SKM-1 treated with dmso at 0.1 percent for 144 hours (cell line): ENCODE measurements around the gene RCN2.
A peak's percentile ranks its signal among the peaks of the same experiment; 100 is the strongest.
"Not testable (repeated sequence)": the region's sequence is repeated elsewhere in the genome, so short reads cannot be mapped to it uniquely, and the experiment has no call there.

Source experiments
- DNase-seq: peaks from one replicate; lab custom pipeline; 2025; ENCODE audit not compliant: unreplicated experiment; lab: John Stamatoyannopoulos, UW

Gene RCN2, protein sequence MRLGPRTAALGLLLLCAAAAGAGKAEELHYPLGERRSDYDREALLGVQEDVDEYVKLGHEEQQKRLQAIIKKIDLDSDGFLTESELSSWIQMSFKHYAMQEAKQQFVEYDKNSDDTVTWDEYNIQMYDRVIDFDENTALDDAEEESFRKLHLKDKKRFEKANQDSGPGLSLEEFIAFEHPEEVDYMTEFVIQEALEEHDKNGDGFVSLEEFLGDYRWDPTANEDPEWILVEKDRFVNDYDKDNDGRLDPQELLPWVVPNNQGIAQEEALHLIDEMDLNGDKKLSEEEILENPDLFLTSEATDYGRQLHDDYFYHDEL

DNA sequence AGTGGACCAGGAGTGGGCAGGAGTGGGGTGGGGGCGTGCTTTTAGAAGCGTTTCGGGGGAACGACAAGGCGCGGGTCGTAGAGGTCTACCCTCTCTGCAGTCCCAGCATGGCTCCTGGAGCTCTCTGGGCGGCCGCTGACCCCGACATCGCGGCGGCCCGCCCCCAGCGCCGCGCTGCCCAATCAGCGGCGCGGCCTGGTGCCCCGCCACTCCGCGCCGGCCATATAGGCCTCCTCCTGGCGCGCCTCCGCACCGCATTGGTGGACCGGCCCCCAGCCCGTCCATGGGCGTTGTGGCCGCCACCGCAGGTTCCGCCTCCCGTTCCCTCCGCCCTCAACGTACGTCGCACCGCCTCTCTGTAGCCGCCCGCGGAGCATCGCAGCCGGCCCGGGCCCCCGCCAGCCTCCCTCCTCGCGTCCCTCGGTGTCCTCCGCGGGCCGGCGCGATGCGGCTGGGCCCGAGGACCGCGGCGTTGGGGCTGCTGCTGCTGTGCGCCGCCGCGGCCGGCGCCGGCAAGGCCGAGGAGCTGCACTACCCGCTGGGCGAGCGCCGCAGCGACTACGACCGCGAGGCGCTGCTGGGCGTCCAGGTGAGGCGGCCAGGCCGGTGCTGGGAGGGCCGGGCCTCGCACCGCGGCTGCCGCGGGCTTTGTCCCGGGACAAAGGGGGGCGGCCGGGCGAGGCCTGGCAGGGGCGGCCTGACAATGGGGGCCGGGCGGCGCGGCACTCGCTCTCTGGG is at the start of gene RCN2:
RCN2 (plus strand) TSS at position 353 of the 738 bp plus-strand sequence; CDS start at position 446, 93 bp downstream.
- DNase-seq = peak; percentile 94

DNA sequence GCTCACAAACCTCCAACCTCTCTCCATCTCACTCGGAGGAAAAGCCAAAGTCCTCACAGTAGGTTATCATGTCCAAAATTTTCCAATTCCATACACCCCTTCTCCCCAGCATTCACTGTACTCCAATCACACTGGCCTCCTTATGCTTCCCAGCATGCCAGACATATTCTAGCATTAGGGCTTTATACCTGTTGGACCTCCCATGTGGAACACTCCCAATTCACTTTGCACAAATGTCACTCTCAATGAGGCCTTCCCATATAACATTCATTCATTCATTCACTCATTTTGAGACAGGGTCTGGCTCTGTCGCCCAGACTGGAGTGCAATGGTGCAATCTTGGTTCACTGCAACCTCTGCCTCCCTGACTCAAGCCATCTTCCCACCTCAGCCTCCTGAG is 46.3 kb upstream of the RCN2 start:
- no peak for DNase-seq

DNA sequence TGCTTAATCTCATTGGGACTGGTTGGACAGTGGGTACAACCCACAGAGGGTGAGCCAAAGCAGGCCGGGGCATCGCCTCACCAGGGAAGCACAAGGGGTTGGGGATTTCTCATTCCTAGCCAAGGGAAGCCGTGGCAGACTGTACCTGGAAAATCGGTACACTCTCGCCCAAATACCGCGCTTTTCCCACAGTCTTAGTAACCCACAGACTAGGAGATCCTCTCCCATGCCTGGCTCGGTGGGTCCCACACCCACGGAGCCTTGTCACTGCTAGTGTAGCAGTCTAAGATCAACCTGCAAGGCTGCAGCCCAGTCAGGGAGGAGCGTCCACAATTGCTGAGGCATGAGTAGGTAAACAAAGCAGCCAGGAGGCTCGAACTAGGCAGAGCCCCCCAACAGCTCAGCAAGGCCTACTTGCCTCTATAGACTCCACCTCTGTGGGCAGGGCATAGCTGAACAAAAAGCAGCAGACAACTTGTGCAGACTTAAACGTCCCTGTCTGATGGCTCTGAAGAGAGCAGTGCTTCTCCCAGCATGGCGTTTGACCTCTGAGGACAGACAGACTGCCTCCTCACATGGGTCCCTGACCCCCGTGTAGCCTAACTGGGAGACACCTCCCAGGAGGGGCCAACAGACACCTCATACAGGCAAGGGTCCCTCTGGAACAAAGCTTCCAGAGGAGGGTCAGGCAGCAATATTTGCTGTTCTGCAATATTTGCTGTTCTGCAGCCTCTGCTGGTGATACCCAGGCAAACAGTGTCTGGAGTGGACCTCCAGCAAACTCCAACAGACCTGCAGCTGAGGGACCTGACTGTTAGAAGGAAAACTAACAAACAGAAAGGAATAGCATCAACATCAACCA is 44.0 kb upstream of the RCN2 start:
- DNase-seq = not testable (repeated sequence)

DNA sequence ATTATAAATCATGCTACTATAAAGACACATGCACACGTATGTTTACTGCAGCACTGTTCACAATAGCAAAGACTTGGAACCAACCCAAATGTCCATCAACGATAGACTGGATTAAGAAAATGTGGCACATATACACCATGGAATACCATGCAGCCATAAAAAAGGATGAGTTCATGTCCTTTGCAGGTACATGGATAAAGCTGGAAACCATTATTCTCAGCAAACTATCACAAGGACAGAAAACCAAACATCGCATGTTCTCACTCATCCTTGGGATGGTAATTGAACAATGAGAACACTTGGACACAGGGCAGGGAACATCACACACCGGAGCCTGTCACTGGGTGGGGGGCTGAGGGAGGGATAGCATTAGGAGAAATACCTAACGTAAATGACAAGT is 38.7 kb upstream of the RCN2 start:
- DNase-seq = not testable (repeated sequence)

DNA sequence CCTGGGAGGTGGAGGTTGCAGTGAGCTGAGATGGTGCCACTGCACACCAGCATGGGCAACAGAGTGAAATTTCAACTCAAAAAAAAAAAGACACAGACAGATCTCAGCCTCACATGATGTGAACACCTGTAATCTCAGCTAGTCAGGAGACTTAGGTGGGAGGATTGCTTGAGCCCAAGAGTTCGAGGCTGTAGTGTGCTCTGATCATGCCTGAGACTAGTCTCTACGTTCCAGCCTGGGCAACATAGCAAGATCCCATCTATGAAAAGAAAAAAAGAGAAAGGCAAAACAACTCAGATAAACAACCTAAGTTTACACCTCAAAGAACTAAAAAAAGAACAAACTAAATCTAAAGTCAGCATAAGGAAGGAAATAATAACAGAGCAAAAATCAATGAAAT is 37.4 kb upstream of the RCN2 start:
- DNase-seq = no peak

DNA sequence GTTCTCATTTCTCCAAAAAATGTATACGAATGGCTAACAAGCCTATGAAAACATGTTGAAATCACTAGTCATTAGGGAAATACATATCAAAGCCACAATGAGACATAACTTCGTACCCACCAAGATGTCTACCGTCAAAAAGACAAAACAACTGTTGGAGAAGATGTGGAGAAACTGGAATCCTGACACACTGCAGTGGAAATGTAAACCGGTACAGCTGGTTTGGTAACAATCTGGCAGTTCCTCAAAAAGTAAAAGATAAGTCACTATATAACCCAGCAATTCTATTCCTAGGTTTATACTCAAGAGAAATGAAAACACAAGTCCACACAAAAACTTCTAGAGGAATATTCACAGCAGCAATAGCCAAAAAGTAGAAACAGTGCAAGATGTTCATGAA is 33.4 kb upstream of the RCN2 start:
- DNase-seq = no peak

DNA sequence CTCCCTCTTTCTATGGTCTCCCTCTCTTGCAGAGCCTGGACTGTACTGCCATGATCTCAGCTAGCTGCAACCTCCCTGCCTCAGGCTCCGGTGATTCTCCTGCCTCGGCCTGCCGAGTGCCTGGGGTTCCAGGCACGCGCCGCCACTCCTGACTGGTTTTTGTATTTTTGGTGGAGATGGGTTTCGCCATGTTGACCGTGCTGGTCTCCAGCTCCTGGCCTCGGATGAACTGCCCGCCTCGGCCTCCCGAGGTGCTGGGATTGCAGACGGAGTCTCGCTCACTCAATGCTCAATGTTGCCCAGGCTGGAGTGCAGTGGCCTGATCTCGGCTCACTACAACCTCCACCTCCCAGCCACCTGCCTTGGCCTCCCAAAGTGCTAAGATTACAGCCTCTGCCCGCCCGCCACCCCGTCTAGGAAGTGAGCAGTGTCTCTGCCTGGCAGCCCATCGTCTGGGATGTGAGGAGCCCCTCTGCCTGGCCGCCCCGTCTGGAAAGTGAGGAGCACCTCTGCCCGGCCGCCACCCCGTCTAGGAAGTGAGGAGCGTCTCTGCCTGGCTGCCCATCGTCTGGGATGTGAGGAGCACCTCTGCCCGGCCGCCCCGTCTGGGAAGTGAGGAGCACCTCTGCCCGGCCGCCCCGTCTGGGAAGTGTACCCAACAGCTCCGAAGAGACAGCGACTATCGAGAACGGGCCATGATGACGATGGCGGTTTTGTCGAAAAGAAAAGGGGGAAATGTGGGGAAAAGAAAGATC is 32.2 kb upstream of the RCN2 start:
- not testable (repeated sequence) for DNase-seq

DNA sequence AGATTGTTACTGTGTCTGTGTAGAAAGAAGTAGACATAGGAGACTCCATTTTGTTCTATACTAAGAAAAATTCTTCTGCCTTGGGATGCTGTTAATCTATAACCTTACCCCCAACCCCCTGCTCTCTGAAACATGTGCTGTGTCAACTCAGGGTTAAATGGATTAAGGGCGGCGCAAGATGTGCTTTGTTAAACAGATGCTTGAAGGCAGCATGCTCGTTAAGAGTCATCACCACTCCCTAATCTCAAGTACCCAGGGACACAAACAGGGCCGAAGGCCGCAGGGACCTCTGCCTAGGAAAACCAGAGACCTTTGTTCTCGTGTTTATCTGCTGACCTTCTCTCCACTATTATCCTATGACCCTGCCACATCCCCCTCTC is 31.6 kb upstream of the RCN2 start:
- DNase-seq = not testable (repeated sequence)

DNA sequence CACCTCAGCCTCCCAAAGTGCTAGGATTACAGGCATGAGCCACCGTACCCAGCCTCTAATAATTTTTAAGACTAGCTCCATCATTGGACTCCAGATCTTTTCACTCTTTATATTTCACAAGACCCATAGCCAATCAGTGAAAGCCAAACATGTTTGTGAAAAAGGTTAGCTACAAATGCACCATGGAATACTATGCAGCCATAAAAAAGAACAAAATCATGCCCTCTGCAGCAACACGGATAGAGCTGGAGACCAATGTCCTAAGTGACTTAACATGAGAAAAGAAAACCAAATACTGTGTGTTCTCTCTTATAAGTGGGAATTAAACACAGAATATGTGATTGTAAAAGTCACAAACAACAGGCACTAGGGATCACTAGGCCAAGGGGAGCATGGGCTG is 29.6 kb upstream of the RCN2 start:
- no peak for DNase-seq

DNA sequence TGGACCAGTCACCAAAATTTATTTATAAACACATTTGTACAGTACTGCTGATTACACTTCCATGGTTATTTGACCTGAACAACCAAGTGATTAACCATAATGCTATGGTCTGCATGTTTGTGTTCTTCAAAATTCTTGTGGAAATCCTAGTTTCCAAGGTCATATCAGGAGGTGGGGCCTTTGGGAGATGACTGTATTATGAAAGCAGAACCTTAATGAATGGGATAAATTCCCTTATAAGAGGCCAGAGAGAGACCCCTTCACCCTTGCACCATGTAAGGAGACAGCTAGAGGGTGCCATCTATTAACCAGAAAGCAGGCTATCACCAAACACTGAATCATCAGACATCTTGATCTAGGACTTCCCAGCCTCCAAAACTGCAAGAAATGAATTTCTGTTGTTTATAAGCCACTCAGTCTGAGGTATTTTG is 28.3 kb upstream of the RCN2 start:
- peak; percentile 8 for DNase-seq

DNA sequence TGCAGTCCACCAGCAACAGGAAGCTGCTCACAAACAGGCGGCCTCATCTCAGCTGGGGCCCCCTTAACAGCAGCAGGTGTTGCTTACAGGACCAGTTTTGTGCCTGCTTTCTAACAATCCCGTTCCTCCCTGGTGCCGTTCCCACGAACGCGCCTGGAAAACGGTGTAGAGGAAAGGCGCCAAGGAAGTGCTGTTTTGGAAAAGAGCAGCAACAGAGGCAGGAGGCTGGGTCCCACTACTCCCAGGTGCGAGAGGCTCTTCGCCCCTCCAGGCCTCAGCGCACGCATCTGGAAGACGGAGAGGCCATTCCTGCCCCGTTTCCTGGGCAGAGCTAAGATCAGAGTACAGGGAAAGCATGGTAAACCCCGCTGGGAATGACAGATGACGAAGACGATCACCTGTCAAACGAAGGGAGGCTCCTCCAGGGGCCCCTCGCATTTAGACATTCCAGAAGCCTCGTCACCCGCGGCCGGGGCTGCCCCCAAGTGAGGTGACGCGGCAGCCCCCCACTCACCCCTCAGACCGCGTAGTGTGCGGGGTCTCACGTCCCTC is 27.0 kb upstream of the RCN2 start:
- no peak for DNase-seq

DNA sequence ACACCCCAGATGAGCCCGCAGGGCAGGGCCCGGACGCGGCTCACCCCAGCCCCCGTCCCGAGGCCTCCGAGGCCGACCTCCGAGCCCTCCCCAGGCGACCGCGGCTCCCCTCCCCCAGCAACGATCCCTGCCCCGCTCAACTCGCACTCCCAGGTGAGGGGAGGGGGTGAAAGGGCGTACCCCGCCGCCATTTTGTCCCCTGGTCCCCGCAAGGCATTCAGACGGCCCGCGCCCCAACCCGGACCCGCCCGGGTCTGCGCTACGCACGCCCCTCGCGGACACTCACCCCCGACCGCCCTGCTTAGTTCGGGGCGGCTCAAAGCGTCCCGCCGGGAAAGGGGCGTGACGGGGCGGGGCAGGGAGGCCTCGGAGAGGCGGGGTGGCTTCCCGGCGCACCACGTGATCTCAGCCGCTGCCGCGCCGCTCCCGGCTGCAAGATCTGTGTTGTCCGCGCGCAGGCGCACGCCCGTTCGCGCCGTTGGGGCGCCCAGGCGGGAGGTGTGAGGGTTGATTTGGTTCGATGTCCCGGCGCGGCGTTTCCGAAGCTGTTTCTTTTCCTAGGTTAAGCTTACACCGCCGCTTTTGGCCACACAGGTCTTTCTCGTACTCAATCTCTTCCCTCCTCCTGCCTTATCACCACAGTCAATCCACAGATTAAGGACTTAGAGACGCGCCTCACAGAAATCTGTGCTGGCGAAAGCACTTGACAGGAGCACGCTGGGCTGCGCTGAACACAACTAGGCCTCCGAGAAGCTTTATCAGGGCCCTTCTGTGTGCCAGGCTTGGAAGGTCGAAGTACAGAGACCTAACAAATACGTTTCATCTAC is 26.3 kb upstream of the RCN2 start, which contains the start of gene SCAPER:
SCAPER (minus strand) TSS at position 328 of the 827 bp plus-strand sequence. CDS start 21,523 bp downstream, outside the sequence.
- DNase-seq = peak; percentile 84

DNA sequence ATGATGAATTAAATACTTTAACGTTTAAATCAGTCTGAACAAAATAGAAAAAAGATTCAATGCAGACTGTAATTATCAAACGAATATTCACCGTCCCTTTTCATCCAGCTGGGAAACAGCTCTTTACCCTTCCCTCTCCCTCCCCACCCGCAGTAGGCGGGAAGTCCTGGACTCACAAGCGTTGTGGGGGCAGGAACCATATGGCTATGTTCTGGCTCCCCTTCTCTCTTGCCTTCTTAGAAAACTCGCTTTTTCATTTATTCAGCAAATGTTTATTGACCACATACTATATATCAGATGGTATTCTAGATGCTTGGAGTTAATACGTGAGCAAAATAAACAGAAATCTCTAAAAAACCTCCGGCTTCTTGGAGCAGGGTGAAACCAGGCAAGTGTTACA is 25.7 kb upstream of the RCN2 start:
- DNase-seq = no peak

DNA sequence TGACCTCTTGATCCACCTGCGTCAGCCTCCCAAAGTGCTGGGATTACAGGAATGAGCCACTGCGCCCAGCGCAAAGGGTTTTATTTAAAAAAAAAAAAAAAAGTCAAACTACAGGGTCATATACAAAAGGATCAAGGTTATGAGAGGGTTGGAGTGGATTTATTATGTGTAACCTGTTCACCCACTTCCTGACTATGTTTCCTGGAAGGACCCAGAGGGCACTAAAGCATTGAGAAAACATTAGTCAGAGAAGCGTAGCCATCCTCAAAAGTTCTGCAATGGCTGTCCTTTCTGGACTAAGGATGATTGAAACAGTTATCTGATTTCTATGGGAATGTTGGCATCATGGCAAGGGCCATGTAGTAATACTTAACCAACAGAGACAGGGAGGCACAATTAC is 19.1 kb upstream of the RCN2 start:
- DNase-seq = no peak

DNA sequence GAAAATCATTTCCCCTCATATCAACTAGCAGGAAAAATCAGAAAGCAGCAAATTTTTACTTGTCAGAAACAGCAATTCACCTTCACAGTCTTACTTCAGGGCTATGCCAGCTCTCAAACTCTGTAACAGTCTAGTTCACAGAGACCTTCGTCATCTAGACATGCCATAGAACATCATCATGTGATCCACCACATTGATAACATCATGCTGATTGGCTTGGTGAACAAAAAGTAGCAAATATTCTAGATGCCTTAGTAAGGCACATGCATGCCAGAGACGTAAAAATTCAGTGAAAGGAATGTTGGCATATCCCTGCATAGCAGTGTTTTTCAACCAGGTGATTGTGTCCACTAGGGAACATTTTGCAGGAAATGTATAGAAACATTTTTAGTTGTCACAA is 17.8 kb upstream of the RCN2 start:
- DNase-seq = no peak

DNA sequence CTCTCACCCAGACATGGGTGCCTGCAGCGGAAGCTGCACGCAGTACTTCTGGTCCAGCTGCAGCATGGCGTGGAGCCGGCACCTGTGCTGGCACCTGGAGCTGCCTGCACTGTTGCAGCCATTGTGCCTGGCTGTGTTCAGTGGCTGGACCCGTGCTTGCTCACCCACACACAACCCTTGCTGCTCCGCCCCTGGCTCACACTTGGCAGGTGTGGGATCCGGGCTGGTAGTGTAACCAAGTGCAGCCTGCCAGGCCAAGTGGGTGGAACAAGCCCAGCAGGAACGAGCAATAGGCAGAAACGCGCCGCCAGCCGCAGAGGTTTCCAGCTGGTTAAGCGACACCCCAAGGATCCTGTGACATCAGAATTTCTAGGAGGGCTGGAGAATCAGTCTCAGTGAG is 15.2 kb upstream of the RCN2 start:
- no peak for DNase-seq

DNA sequence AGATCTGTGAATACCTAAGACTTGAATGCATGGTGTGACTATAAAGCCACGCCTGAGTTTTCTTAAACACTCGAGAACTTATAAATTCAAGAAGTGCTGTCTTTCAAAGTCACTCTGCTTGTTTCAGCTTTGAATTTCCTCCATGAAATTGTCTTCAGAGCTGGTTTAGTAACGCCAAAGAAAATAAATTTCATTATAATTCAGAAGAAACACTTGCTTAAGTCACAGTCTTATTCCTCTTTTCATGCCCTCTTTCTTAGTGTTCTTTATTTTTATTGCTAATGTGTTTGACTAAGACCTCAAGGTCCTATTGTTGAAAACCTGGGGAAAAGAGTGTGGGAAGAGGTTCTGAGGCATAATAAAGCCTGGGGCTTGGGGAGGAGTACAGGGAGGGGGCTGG is 3.3 kb upstream of the RCN2 start:
- DNase-seq = no peak

DNA sequence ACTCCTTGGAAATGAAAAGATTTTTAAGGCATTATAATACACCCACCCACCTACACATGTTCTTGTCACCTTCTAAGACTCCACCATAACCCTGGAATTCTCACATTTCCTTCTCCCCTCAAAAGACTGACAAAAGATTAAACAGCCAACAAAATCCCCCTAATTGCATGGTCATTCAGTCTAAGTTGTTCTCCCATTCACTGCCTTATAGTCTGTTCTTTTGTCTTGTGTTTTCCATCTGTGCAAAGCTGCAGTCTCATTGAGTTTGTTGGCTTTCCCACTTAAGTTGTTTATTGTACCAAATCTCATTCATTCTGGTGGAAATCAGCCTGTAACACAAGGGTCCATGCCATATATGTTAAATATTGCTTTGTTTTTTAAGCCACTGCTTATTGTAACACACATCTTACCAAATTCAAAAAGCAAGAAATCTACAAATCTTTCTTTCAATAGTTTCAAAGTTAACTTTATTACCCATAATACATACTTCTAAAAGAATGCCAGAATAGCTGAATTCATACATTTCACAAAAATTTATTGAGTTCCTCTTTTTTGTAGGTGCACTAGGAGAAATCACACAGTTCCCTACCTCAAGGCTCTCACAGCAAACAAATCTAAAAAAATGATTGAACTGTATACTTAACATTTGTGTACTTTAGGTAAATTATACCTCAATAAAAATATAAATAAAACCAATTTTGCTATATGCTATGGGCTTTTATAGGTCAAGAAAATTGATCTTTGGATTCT is 2.4 kb upstream of the RCN2 start:
- DNase-seq = no peak

DNA sequence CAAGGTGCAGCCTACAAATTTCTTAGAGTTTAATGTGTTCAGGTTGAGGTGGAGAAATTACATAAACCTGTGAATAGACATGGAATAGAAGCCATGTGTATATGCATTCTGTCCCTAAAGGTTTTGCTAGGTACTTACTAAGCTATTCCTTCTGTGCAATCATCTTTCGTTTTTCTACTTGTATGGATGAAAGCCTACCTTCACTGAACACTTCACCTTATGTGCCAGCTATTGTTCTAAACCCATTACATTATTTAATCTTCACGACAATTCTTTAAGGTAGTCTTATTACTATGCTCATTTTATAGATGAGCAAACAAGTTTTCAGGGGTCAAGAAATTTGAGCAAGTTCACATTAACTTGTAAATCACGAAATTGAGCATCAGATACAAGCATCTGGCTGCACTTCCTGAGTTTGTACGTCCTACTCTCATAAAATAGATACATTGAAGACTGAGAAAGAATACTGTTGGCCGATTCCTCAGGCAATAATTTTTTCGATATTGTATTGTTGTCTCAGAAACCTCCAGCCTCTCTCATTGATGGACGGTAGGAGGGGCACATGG is 635 bp upstream of the RCN2 start:
- DNase-seq = no peak
